Endodermal cell (in vitro differentiated cells): ENCODE data around the gene CREBBP. TPM values are rescaled to one million over a fixed set of nuclear protein-coding genes. Genes with fewer than 3 reads are reported as not detected.

ENCODE experiments used
- DNase-seq: peaks from one replicate; pipeline ENCODE4 v3.0.0-alpha.2; 2017
- H3K27ac ChIP-seq: 2 replicates; pipeline ENCODE4 v1.5.1; 2013; ENCODE audit warnings: mild to moderate bottlenecking, low read depth, low read length, moderate library complexity
- H3K27me3 ChIP-seq: 2 replicates; pipeline ENCODE4 v1.6.1; 2013; ENCODE audit warnings: mild to moderate bottlenecking, low read length, moderate library complexity; ENCODE audit not compliant: insufficient read depth, control insufficient read depth, poor library complexity, severe bottlenecking
- H3K36me3 ChIP-seq: 2 replicates; pipeline ENCODE4 v1.7.0; 2013; ENCODE audit warnings: mild to moderate bottlenecking, low read length, moderate library complexity; ENCODE audit not compliant: control insufficient read depth, insufficient read depth
- H3K4me1 ChIP-seq: one replicate; pipeline ENCODE4 v1.7.0; 2013; ENCODE audit warnings: low read length; ENCODE audit not compliant: control insufficient read depth, insufficient read depth
- H3K4me3 ChIP-seq: 2 replicates; pipeline ENCODE4 v1.5.1; 2013; ENCODE audit warnings: mild to moderate bottlenecking, low read length, moderate library complexity
- H3K9ac ChIP-seq: 2 replicates; pipeline ENCODE4 v1.6.1; 2013; ENCODE audit warnings: mild to moderate bottlenecking, low read length, moderate library complexity; ENCODE audit not compliant: poor library complexity, severe bottlenecking; ENCODE audit errors: extremely low read depth
- H3K9me3 ChIP-seq: 2 replicates; pipeline ENCODE4 v1.6.1; 2013; ENCODE audit warnings: mild to moderate bottlenecking, low read length, moderate library complexity; ENCODE audit not compliant: control insufficient read depth
- H3K27ac Mint-ChIP-seq: 2 replicates; pipeline ENCODE4 v1.8.0; 2020; ENCODE audit warnings: mixed read lengths
- H3K27me3 Mint-ChIP-seq: 2 replicates; pipeline ENCODE4 v1.8.0; 2021; ENCODE audit warnings: mild to moderate bottlenecking, mixed read lengths; ENCODE audit not compliant: insufficient read depth
- H3K36me3 Mint-ChIP-seq: 2 replicates; pipeline ENCODE4 v1.8.0; 2020; ENCODE audit warnings: low read depth, mixed read lengths
- H3K4me1 Mint-ChIP-seq: 2 replicates; pipeline ENCODE4 v1.8.0; 2020; ENCODE audit warnings: mixed read lengths
- H3K4me3 Mint-ChIP-seq: 2 replicates; pipeline ENCODE4 v1.8.0; 2020; ENCODE audit warnings: mild to moderate bottlenecking, moderate library complexity, mixed read lengths
- H3K9me3 Mint-ChIP-seq: 2 replicates; pipeline ENCODE4 v1.8.0; 2020; ENCODE audit warnings: mild to moderate bottlenecking, mixed read lengths
- WGBS, 2 experiments: methylation state at CpG; one replicate each; pipeline versions ENCODE4 v1.1.5 to v1.1.7; 2013; ENCODE audit warnings: missing lambda C conversion rate in 2 of 2, mixed read lengths in 1 of 2; ENCODE audit not compliant: insufficient coverage in 1 of 2, insufficient read length in 1 of 2; 5-methylcytosine and 5-hydroxymethylcytosine counted together
- total RNA-seq, 2 donors: library from RNA; stranded (reverse); fragmentation: NEBNext Ultra II Directional in 1 of 2; extraction: Animal tissue kit (Norgen Biotek cat#: 25700) in 1 of 2; gene quantifications; 2 replicates in 1 of 2; 3 replicates in 1 of 2; pipeline ENCODE4 v1.2.1, GENCODE V29; 2021
- TF ChIP-seq, protein P1 (sequence below): fragments of 200-600 bp; sonication (generic); conservative IDR thresholded peaks from 2 replicates; pipeline ENCODE4 v1.5.0; 2021; ENCODE audit warnings: antibody characterized with exemption, mild to moderate bottlenecking

CREBBP gene
- total RNA-seq, 2 donors from 2014 or later = 71.1 to 103 TPM

- Histone ChIP-seq H3K9ac (no peak overlapping the region), H3K27ac (no peak overlapping the region), H3K4me3 (no peak overlapping the region), H3K4me1 (no peaks in the 10 kb centered on the region), H3K27me3 (no peaks in the 10 kb centered on the region), H3K9me3 (no peaks in the 10 kb centered on the region), H3K36me3 (peaks cover 67% of the 10 kb centered on the region)
- no peak overlapping the region for H3K27ac Mint-ChIP-seq
- 92 to 94% methylated on average over 13 to 14 of the region's 14 CpGs for WGBS, 2 experiments
- peaks cover 79% of the 10 kb centered on the region for H3K36me3 Mint-ChIP-seq
- H3K27me3 Mint-ChIP-seq = no peaks in the 10 kb centered on the region
- H3K4me3 Mint-ChIP-seq = no peak overlapping the region
- H3K9me3 Mint-ChIP-seq = no peaks in the 10 kb centered on the region
- DNase-seq = no peak
- H3K4me1 Mint-ChIP-seq = no peaks in the 10 kb centered on the region
- TF ChIP-seq, protein P1, sequence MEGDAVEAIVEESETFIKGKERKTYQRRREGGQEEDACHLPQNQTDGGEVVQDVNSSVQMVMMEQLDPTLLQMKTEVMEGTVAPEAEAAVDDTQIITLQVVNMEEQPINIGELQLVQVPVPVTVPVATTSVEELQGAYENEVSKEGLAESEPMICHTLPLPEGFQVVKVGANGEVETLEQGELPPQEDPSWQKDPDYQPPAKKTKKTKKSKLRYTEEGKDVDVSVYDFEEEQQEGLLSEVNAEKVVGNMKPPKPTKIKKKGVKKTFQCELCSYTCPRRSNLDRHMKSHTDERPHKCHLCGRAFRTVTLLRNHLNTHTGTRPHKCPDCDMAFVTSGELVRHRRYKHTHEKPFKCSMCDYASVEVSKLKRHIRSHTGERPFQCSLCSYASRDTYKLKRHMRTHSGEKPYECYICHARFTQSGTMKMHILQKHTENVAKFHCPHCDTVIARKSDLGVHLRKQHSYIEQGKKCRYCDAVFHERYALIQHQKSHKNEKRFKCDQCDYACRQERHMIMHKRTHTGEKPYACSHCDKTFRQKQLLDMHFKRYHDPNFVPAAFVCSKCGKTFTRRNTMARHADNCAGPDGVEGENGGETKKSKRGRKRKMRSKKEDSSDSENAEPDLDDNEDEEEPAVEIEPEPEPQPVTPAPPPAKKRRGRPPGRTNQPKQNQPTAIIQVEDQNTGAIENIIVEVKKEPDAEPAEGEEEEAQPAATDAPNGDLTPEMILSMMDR = no peak
These were observed 119.0 kb downstream of the CREBBP start for GRCh38 chr16:3761375-3762106.

GRCh38 chr16:3760518-3760917 is 120.0 kb downstream of the CREBBP start:
- H3K27me3 ChIP-seq = no peaks in the 10 kb centered on the region
- H3K4me3 Mint-ChIP-seq = no peak overlapping the region
- H3K27me3 Mint-ChIP-seq = no peaks in the 10 kb centered on the region
- H3K4me1 Mint-ChIP-seq = no peaks in the 10 kb centered on the region
- H3K36me3 Mint-ChIP-seq = peaks cover 78% of the 10 kb centered on the region
- TF ChIP-seq, protein P1 = no peak
- no peak for DNase-seq
- H3K27ac Mint-ChIP-seq = no peak overlapping the region
- no peak overlapping the region for H3K9ac ChIP-seq
- no peaks in the 10 kb centered on the region for H3K4me1 ChIP-seq
- no peak overlapping the region for H3K4me3 ChIP-seq
- no peak overlapping the region for H3K27ac ChIP-seq
- WGBS, 2 experiments = 92 to 98% methylated on average over 5 to 6 of the region's 6 CpGs
- peaks cover 68% of the 10 kb centered on the region for H3K36me3 ChIP-seq
- no peaks in the 10 kb centered on the region for H3K9me3 Mint-ChIP-seq
- H3K9me3 ChIP-seq = no peaks in the 10 kb centered on the region

GRCh38 chr16:3759736-3760135 is 120.8 kb downstream of the CREBBP start:
- H3K9me3 ChIP-seq = no peaks in the 10 kb centered on the region
- no peak overlapping the region for H3K4me3 ChIP-seq
- WGBS, 2 experiments = 99% methylated on average over 5 of the region's 5 CpGs; no CpG with 5 or more reads in 1 of the 2 experiments
- Mint-ChIP-seq H3K9me3 (no peaks in the 10 kb centered on the region), H3K4me1 (no peaks in the 10 kb centered on the region), H3K27ac (no peak overlapping the region), H3K27me3 (no peaks in the 10 kb centered on the region), H3K36me3 (peaks cover 77% of the 10 kb centered on the region), H3K4me3 (no peak overlapping the region)
- H3K27me3 ChIP-seq = no peaks in the 10 kb centered on the region
- peaks cover 68% of the 10 kb centered on the region for H3K36me3 ChIP-seq
- H3K4me1 ChIP-seq = no peaks in the 10 kb centered on the region
- no peak overlapping the region for H3K27ac ChIP-seq
- DNase-seq = no peak
- TF ChIP-seq, protein P1 = no peak
- H3K9ac ChIP-seq = no peak overlapping the region
